T-helper 2 cell treated with Interferon-gamma antibody and Interleukin-4, amounts not matched to agents 100 ng/mL and 5 ng/mL, for 36 hours (primary cell): ENCODE measurements around the gene DDX21. TPM values are rescaled to one million over a fixed set of nuclear protein-coding genes. Genes with fewer than 3 reads are reported as not detected.

Experiments used
- total RNA-seq: library from RNA; stranded (reverse); gene quantifications from 2 replicates; pipeline ENCODE4 v1.2.3, GENCODE V29; 2022

DDX21 gene
- total RNA-seq, 1 donor from 2014 or later: 109 TPM

Other genes with a start within 250 kb of the DDX21 start
- 87.5 and 90.3 TPM in 2 replicates for gene CCAR1, start 234.9 kb upstream of the DDX21 start, total RNA-seq
- 0.70 and 0.73 TPM in 2 replicates for gene STOX1, start 128.6 kb upstream of the DDX21 start, total RNA-seq
- gene DDX50, start 54.9 kb upstream of the DDX21 start, total RNA-seq: 47.2 and 48.8 TPM in 2 replicates
- 13.5 and 14.5 TPM in 2 replicates for gene KIFBP, start 32.6 kb downstream of the DDX21 start, total RNA-seq
- 215 and 220 TPM in 2 replicates for gene SRGN, start 131.9 kb downstream of the DDX21 start, total RNA-seq
- gene VPS26A, start 168.0 kb downstream of the DDX21 start, total RNA-seq: 35.4 and 38.5 TPM in 2 replicates
- gene SUPV3L1, start 224.1 kb downstream of the DDX21 start, total RNA-seq: 42.2 and 43.8 TPM in 2 replicates